Keratinocyte (primary cell): ENCODE measurements around the gene BET1L. TPM values are rescaled to one million over a fixed set of nuclear protein-coding genes. Genes with fewer than 3 reads are reported as not detected.
A peak's percentile ranks its signal among the peaks of the same experiment; 100 is the strongest.

Experiments
- DNase-seq: peaks from one replicate; pipeline ENCODE4 v3.0.0-alpha.2; 2011; ENCODE audit warnings: low read depth, missing footprints, low spot score
- FAIRE-seq: peaks from 2 replicates; lab custom pipeline; 2011; peaks lifted over from hg19 to GRCh38; lab: Jason Lieb, UNC
- H2AFZ ChIP-seq: 2 replicates; pipeline ENCODE4 v1.6.0; 2012; ENCODE audit warnings: low read length, control low read depth, inconsistent platforms; ENCODE audit not compliant: control insufficient read depth
- H3K27ac ChIP-seq: 2 replicates; pipeline ENCODE4 v1.5.1; 2011; ENCODE audit warnings: low read length; ENCODE audit not compliant: control insufficient read depth, insufficient read depth
- H3K27me3 ChIP-seq: 3 replicates; pipeline ENCODE4 v1.6.0; 2011; ENCODE audit warnings: low read length; ENCODE audit not compliant: control insufficient read depth, insufficient read depth; ENCODE audit errors: extremely low read depth
- H3K36me3 ChIP-seq, 2 experiments: 2 replicates in 1 of 2; 3 replicates in 1 of 2; pipeline ENCODE4 v1.5.1; 2011; ENCODE audit warnings: low read length in 2 of 2, mild to moderate bottlenecking in 1 of 2; ENCODE audit not compliant: control insufficient read depth in 2 of 2, insufficient read depth in 2 of 2; ENCODE audit errors: extremely low read depth in 1 of 2
- H3K4me1 ChIP-seq: 3 replicates; pipeline ENCODE4 v1.5.1; 2011; ENCODE audit warnings: low read length; ENCODE audit not compliant: control insufficient read depth, insufficient read depth; ENCODE audit errors: extremely low read depth
- H3K4me2 ChIP-seq: 3 replicates; pipeline ENCODE4 v1.6.0; 2011; ENCODE audit warnings: low read depth, low read length; ENCODE audit not compliant: control insufficient read depth, insufficient read depth; ENCODE audit errors: extremely low read depth
- H3K4me3 ChIP-seq, 3 experiments: fragments of 200-600 bp in 1 of 3; sonication (generic) in 1 of 3; 2 replicates in 2 of 3; 3 replicates in 1 of 3; pipeline ENCODE4 v1.5.1; 2011 to 2016; ENCODE audit warnings: low read length in 3 of 3, mild to moderate bottlenecking in 3 of 3, control low read depth in 2 of 3, inconsistent platforms in 1 of 3, low read depth in 1 of 3, mixed read lengths in 1 of 3, mixed run types in 1 of 3, moderate library complexity in 1 of 3; ENCODE audit not compliant: control insufficient read depth in 2 of 3, insufficient read depth in 2 of 3; ENCODE audit errors: extremely low read depth in 1 of 3
- H3K79me2 ChIP-seq: 2 replicates; pipeline ENCODE4 v1.6.0; 2012; ENCODE audit warnings: low read length; ENCODE audit not compliant: control insufficient read depth, insufficient read depth
- H3K9ac ChIP-seq: 3 replicates; pipeline ENCODE4 v1.6.0; 2011; ENCODE audit warnings: low read length; ENCODE audit not compliant: control insufficient read depth, insufficient read depth; ENCODE audit errors: extremely low read depth
- H3K9me1 ChIP-seq: 3 replicates; pipeline ENCODE4 v1.6.0; 2011; ENCODE audit warnings: low read length; ENCODE audit not compliant: control insufficient read depth, insufficient read depth; ENCODE audit errors: extremely low read depth
- H3K9me3 ChIP-seq: 2 replicates; pipeline ENCODE4 v1.5.1; 2012; ENCODE audit warnings: low read depth, low read length; ENCODE audit not compliant: control insufficient read depth
- H4K20me1 ChIP-seq: 3 replicates; pipeline ENCODE4 v1.6.0; 2011; ENCODE audit warnings: low read length; ENCODE audit not compliant: control insufficient read depth, insufficient read depth; ENCODE audit errors: extremely low read depth
- CTCF ChIP-seq, 3 experiments: IDR thresholded peaks in 1 of 3; conservative IDR thresholded peaks in 1 of 3; optimal IDR thresholded peaks in 1 of 3; 2 replicates in 2 of 3; 3 replicates in 1 of 3; pipeline versions ENCODE3 to v1.5.1; 2011; ENCODE audit warnings: low read length in 3 of 3, mild to moderate bottlenecking in 3 of 3, moderate library complexity in 2 of 3, control low read depth in 1 of 3, inconsistent platforms in 1 of 3; ENCODE audit not compliant: insufficient read depth in 2 of 3; ENCODE audit errors: extremely low read depth in 1 of 3
- EZH2 ChIP-seq: IDR thresholded peaks from one replicate; pipeline ENCODE4 v1.6.1; 2012; ENCODE audit warnings: inconsistent platforms, mild to moderate bottlenecking, low read length, moderate library complexity
- dilution Hi-C: fragments of 300-500 bp; cut with MboI; formaldehyde crosslinking; loops from one replicate; pipeline ENCODE4 v1.7.0; 2020; ENCODE audit warnings: low sequenced_read_pairs; ENCODE audit not compliant: extremely low pct_ligation_motif_present
- polyA plus RNA-seq, 5 experiments: library from polyadenylated mRNA; depleted of rRNA in 3 of 5; stranded (reverse) in 3 of 5; stranded (forward) in 1 of 5; unstranded in 1 of 5; fragments of >200 nt; gene quantifications; 1 replicate in 1 of 5; 2 replicates in 3 of 5; 3 replicates in 1 of 5; pipeline versions ENCODE4 v1.2.1 to v1.2.3, GENCODE V29; 2011 to 2012; ENCODE audit warnings: missing spikeins in 2 of 5, low read depth in 1 of 5, low replicate concordance in 1 of 5

The BET1L gene
- polyA plus RNA-seq, 1 donor (not counting 4 experiments of a cell fraction or from before 2014, with no cell fraction given): 27.0 TPM

DNA sequence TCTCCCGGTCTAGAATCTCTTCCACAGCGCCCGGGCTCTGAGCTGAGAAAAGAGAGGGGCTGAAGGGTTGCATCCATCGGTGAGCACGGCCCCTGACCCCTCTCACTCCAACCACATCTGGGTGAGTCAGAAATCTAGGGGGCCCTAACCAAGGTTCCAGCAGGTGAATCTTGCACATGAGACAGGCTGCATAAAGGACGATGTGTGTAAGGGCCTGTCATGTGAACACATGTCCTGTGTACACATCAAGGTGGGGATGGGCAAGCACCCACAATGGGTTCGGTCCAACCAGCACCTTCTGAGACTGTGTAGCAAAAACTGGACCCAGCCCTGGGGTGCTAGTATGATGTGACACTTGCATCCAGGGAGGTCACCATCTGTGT, 1.2 kb downstream of the BET1L start:
- dilution Hi-C loops: no loop called here
- Histone ChIP-seq H3K79me2 (peaks cover 63% of the 10 kb centered on the region), H3K9me1 (peaks cover 2% of the 10 kb centered on the region), H4K20me1 (peaks cover 8% of the 10 kb centered on the region), H3K36me3 (peaks cover 35 to 45% of the 10 kb centered on the region in 2 experiments), H3K27ac (peak overlapping the region; percentile 80), H3K4me1 (peaks cover 24% of the 10 kb centered on the region), H3K4me2 (peak overlapping the region; percentile 97), H2AFZ (no peak overlapping the region), H3K27me3 (no peaks in the 10 kb centered on the region), H3K9me3 (no peaks in the 10 kb centered on the region), H3K9ac (peak overlapping the region; percentile 85), H3K4me3 (peak overlapping the region; percentile 89 to 94 (median 90))
- no peak for FAIRE-seq
- no peak for DNase-seq
- TF ChIP-seq EZH2 (no peak), CTCF (optimal IDR thresholded peaks at IDR 0.05 in 1 of 3, IDR thresholded peaks at IDR 0.05 in 1 of 3, conservative IDR thresholded peaks at IDR 0.05 in 1 of 3; ENCODE audit: extremely low read depth in 1 of 3, insufficient read depth in 2 of 3, low read length in 3 of 3) (no peak)

GRCh38 chr11:205221-206001, 1.8 kb downstream of the BET1L start:
- TF ChIP-seq EZH2 (no peak), CTCF (optimal IDR thresholded peaks at IDR 0.05 in 1 of 3, IDR thresholded peaks at IDR 0.05 in 1 of 3, conservative IDR thresholded peaks at IDR 0.05 in 1 of 3; ENCODE audit: extremely low read depth in 1 of 3, insufficient read depth in 2 of 3, low read length in 3 of 3) (no peak)
- no peaks in the 10 kb centered on the region for H3K27me3 ChIP-seq
- peaks cover 57% of the 10 kb centered on the region for H3K79me2 ChIP-seq
- DNase-seq: no peak
- H3K9me1 ChIP-seq: peaks cover 2% of the 10 kb centered on the region
- peaks cover 20% of the 10 kb centered on the region for H3K4me1 ChIP-seq
- peak overlapping the region in 1 of 3 experiments; percentile 90 for H3K4me3 ChIP-seq
- peak overlapping the region; percentile 97 for H3K4me2 ChIP-seq
- H3K36me3 ChIP-seq: peaks cover 30 to 39% of the 10 kb centered on the region in 2 experiments
- no peak overlapping the region for H3K27ac ChIP-seq
- H4K20me1 ChIP-seq: peaks cover 8% of the 10 kb centered on the region
- H2AFZ ChIP-seq: no peak overlapping the region
- no peaks in the 10 kb centered on the region for H3K9me3 ChIP-seq
- peak overlapping the region; percentile 85 for H3K9ac ChIP-seq
- dilution Hi-C loops: no loop called here
- no peak for FAIRE-seq
